Head of caudate nucleus (tissue), 42 donors: ENCODE results near the gene CR1L.
A peak's percentile ranks its signal among the peaks of the same experiment; 100 is the strongest.
"Not testable (repeated sequence)": the region's sequence is repeated elsewhere in the genome, so short reads cannot be mapped to it uniquely, and the experiment has no call there.

Experiments used
- DNase-seq, 42 donors: peaks; one replicate each; pipeline versions ENCODE4 v3.0.0 to v3.0.0-alpha.2; 2020 to 2021; ENCODE audit warnings: mixed read lengths in 7 of 42
- intact Hi-C: fragments of 100-400 bp; cut with DNase I; formaldehyde crosslinking; loops from one replicate; pipeline ENCODE4 v1.15.0; 2022

The CR1L gene

DNA sequence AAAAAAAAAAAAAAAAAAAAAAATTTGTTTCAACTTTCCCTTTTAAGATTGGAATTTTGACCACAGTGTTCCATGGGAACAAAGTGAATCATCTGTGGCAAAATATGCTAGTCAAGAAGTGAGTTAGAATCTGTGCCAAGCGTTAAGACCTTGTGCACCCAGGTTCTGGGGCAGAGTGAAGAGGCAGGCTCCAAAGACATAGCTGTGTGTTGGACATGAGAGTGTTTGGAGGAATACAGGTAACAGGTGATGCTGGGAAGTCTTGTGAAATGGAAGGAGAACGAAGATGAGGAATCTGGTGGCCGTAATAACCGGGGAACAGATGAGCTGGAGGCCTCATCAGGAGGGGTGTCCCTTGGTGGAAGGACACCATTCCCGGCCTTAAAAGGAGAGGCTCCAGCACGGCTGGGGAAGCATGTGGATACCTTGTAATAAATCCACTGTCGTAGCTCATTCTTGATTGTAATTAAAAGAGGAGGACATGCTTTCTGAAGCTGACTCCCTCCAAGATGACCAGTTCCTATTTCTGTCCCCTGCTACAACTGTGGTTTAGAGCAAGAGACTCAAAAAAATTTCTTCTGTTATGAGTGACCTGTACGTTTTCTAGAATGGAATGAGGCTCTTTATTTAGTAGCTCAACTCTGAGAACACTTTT is 92.7 kb downstream of the CR1L start:
- intact Hi-C loops, DNase-seq: not testable (repeated sequence)

DNA sequence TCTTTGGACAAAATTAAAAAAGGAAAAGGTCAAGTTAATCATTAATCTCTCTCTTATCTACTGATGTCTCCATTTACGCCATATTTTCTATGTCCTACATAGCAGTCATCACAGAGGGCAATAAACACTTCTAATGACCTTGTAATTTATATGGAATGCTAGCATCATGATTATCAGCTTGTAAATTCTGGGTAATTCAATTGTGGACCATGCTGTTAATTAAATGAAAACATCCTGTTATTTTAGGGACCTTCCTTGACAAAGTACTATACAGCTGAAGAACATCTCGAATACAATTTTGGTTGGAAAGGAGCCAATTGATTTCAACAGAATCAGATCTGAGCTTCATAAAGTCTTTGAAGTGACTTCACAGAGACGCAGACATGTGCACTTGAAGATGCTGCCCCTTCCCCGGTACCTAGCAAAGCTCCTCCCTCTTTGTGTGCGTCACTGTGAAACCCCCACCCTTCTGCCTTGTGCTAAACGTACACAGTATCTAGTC is 93.3 kb downstream of the CR1L start:
- intact Hi-C loops = not testable (repeated sequence)

DNA sequence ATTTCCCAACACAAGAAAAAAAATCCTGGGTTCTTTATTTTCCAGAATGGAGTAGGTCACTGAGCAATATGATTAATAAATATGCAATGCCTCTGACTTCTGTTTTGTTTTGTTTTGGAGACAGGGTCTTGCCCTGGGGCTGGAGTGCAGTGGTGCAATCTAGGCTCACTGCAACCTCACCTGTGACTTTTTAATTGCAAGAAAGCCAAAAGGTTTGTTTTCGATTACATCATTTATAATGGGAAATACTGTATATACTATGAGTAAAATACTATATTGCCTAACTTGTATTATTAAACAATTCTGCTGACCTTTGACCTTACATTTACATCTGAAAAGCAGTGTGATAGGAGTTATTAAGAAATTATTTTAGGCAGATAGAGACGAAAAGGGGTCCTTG is 95.3 kb downstream of the CR1L start:
- intact Hi-C loops = no loop called here
- no peak for DNase-seq

More for the DNA sequence above, 93.3 kb downstream of the CR1L start:
- not testable (repeated sequence) for DNase-seq

DNA sequence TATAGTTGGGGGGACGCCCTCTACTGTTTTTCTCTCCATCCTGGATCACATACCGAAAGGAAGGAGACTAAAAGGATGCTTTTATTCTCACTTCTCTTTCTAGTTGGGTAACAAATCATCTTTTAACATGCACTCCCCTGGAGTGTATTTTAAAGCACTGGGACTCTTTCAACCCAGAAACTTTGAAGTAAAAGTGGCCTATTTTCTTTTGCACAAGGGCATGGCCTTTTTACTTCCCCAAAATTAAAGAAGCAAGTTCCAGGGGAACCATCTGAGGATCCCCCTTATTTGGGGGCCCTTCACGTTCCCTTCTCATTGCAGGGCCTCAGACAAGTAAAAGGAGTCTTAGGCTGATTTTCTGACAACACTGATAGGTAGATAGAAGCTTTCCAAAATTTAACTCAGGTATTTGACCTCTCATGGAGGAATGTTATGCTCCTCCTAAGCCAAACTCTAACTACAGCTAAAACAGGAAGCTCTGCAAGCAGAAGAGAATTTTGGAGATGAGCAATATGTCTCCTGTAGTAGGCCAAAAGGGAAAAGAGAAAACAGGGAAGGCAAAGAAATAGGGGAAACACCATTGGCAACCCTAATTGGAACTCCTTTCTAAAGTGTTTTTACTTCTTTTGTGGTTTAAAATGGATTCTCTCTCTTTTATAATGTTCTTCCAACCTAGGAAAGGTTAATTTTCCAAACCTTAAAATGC is 98.1 kb downstream of the CR1L start:
- DNase-seq = no peak

DNA sequence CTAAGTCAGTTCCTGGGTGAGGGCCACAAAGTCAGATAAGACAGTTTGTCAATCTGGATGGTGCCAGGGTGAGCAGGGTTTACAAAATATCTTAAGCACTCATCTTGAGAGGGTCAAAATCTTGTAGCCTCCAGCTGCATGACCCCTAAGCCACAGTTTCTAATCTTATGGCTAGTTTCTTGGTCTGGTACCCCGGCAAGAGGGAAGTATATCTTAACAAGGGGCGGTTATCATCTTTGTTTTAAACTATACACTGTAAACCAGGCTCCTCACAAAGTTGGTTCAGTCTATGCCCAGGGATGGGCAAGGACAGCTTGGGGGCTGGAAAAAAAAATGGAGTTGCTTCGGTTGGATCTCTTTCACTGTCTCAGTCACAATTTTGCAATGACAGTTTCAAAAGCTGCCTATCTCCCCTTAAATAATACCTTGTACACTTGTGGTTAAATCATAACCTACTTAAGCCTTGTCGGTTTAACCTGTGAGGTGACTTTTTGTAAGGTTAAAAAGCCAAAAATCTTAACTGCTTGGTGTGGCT is 99.1 kb downstream of the CR1L start:
- DNase-seq = no peak
- intact Hi-C loops = no loop called here

More for the DNA sequence above, 98.1 kb downstream of the CR1L start:
- intact Hi-C loops = no loop called here

DNA sequence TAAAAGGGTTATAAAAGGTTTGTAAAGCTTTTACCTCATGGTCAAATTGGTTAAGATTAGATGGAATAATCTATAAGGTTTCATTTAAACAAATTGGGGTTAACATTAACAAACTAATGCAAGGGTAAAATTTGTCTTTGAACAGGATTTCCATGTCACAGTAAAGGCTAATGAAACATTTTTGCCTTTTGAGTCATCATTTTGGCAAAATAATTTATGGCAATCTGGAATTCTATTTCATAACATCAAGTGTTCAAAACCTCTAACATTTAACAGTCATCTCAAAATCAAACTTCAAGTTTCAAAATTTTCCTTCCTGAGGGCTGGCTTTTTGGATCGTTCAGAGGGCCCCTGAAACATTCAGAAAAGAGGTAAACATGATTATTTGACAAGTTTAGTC is 100.4 kb downstream of the CR1L start:
- intact Hi-C loops = no loop called here
- DNase-seq = no peak

DNA sequence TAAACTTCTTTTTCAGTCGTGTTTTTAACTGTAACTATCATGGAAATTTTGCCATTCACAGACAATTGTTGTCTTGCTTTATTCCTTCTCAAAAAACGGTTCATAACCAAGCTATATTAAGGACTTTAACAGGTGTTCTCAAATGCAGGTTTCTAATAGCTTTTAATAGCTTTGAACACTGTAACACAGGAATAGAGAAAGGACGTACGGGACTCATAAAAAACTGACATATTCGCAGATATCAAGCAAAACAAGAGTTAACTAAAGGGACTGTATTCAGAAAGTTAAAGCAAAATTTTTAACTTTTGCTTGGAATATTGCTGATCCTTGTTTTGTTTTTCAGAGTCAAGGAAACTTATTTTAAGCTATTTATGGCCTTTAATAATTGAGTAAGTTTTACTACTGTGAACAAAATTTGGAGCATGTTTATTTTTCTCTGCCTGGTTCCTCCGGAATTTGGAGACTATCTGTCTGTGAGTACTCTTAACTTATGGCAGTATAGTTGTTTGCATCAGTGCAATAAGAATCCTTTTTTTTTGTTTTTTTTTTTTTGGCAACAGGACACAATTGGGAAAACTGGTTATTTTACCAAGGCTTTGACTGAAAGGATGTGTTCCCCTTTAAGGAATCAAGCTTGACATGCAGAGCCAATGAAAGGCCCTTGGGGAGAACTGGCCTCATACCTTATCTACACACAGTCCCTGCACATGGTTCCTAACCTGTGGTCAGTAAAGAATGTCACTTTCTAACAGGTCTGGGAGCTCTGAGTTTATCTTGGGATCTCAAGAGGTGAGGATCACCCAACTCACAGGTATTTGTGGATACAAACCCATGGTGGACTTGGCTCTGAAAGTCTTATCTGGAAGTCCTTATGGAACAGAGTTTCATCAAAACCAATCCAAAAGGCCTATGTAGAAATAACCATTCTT is 101.2 kb downstream of the CR1L start:
- intact Hi-C loops = no loop called here

DNA sequence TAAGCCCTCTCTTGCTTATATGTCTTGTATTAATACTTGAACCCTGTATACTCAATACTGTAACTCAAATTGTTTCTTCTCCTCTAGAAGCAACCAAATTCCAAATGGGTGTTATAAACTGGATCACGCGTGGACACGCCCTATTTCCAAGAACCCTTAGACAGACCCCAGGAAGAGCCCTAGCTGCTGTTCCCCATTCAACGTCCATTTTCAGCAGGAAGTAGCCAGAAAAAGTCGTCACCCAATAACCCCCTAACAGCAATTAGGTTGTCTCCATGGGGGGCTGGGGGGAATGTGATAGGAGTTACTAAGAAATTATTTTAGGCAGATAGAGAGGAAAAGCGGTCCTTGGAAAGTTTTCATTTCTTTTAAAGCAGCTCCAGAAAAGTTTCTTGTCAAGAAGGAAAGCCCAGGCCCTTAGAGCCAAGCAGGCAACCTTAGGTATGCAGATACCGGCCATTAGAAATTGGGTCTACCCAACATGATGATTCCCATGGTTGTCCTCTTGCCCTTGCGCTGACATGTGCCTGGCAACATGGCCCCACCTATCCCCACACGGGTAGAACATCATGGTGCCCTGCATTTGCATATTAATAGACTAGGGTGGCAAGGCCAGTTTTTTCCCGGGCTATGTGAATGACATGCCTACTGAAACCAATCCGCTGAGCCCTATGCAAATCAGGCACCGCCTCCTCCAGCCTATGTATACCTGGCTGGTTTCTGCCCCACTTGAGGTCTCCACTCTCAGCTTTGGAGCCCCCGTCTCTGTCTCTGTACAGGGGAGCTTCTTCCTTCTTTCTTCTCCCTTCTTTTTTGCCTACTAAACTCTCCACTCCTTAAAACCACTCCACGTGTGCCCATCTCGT is 102.9 kb downstream of the CR1L start:
- intact Hi-C loops = no loop called here

More for the DNA sequence above, 101.2 kb downstream of the CR1L start:
- no peak for DNase-seq

DNA sequence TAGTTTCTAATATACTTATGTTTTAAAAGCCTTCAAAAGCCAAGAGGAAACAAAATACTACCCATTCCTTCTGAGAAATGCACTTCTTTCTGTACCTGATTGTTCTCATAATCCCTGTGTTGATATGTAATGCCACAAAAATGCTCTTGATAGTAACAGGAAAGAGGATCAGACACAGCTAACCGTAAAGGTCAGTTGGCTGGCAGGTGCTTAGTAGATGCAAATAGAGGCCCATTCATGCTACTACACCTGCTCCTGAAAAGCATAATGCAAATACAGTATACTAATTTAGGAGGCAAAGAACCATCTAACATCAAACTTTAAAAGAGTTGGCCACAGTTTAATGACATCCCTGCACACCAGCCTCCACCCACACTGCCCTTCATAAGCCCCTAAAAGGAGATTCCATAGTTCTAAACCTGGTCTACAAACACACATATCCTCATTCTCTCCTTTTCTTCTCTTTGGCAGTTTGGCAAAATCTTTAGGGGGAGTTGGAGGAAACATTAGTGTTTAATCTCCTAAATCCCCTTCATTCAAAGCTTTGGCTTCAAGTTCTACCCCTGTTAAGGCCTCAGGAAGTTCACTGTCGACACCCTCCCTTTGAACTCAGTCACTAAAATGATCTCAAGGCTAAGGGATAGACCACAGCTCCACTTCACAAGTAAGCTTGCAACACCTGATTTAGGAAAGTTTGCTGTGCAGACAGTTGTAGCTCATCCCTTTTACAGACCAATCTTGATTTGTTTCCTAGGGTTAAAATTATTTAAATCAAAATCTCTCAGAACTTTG is 104.0 kb downstream of the CR1L start:
- intact Hi-C loops = no loop called here
- no peak for DNase-seq

More for the DNA sequence above, 102.9 kb downstream of the CR1L start:
- no peak for DNase-seq

DNA sequence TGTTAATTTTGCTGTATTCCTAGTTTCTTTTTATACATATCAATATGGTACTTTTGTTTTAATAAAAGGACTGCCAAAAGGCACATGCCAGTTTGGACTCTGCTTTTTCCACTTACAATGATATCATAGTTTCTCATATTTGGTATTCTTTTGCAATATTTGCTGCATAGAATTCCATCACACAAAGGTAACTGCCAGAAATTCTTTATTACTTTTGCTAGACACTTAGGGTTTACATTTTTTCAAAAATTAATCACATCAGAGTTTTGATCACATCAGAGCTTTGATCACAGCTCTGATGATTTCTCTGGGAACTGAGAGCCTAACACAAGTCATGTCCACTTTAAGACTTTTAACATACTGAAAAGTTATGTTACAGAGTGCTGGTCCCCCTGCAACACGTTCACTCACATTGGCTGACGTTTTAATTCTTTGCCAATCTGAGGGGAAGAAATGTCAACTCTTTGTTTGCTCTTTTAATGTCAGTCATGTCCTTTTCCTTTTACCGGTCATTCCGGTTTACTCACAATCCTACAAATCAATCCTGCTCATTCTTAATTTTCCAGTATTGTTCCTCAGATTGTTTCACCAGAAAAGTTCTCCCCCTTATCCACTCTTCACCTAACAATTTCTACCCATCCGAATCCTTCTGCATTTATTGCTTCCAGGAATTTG is 105.8 kb downstream of the CR1L start:
- intact Hi-C loops = no loop called here
- no peak for DNase-seq

DNA sequence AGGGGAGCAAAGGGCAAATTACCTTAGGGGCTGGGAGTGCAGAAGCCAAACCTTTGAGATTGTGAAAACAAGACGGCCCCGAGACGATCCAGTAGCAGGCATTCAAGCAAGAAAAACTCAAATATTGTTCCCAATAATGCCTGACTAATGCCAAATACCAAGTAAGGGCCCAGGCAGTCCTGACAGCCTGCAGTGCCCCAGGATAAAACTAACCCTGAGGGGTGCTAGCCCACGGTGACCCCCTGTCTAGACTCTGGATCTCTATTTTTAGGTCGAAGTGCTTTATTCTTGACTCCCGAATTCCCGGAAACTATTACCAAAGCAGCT is 106.5 kb downstream of the CR1L start:
- intact Hi-C loops = not testable (repeated sequence)
- peak in 1 of 42 donors; percentile 6 for DNase-seq

DNA sequence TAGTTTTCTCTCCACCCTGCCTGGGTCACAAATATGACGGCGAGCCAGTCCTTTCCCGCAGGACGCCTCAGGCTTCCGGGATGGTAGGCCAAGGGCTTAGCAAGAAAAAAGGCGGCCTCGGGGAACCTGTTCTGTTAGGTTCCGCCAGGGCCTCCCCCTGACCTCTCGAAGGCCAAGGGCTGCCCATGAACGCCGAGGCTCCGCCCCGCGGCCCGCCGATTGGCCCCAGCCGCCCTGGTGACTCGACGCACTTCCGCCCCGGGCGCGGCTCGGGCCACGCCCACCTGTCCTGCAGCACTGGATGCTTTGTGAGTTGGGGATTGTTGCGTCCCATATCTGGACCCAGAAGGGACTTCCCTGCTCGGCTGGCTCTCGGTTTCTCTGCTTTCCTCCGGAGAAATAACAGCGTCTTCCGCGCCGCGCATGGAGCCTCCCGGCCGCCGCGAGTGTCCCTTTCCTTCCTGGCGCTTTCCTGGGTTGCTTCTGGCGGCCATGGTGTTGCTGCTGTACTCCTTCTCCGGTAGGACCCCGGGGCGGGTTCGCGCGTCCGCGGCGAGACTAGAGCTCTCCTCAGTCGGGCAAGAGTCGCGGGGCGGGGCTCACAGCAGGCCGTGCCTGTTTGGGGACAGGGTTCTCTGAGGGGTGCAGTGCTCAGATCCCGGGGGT is 107.0 kb downstream of the CR1L start, which contains the start of gene CD46:
CD46 (plus strand) TSS at position 265 of the 666 bp plus-strand sequence; CDS start at position 424, 159 bp downstream.
- peak; percentile 91 to 98 (median 95) for DNase-seq
- intact Hi-C loops = no loop called here

DNA sequence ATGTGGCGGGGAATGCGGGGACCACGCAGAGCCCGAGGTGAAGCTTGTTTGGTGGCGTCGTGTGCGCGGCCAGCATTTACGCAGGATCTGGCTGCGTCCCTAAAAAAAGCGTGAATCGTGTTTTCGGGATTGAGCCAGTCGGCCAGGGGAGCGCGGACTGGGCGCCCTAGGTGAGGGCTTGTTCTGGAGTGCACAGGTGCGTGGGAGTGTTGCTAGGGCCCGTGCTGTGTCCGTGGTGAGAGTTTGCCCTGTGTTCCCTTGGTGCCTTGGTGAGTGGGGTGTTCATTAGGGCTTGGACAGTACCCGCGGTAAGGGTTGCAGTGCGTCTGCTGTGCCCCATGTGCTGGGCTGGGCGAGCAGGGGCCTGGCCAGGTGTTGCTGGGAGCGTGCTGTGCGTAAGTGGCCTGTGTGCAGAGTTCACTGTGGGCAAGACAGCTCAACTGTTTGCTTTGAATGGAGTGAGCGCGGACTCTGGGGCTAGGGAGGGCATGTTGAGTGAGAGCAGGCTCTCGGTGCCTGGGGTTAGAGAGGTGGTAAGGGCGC is 107.6 kb downstream of the CR1L start:
- intact Hi-C loops = no loop called here
- DNase-seq = peak in 19 of 42 donors; percentile 1 to 48 (median 15)

DNA sequence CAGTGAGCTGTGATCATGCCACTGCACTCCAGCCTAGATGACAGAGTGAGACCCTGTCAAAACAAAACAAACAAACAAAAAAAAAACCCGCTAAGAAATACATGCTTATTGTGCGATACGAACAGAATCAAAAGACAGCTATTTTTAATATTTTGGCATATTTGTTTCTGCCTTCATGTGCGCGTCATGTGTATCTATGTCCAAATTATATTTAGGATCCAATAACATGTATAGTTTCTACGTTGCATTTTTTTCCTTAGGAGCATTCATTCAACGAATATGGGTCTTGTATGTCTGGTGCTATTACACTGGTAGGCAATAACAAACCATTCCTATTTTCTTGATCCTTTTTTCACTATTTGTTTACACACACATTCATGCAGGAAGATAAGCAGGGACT is 108.7 kb downstream of the CR1L start:
- no peak for DNase-seq
- intact Hi-C loops = no loop called here

DNA sequence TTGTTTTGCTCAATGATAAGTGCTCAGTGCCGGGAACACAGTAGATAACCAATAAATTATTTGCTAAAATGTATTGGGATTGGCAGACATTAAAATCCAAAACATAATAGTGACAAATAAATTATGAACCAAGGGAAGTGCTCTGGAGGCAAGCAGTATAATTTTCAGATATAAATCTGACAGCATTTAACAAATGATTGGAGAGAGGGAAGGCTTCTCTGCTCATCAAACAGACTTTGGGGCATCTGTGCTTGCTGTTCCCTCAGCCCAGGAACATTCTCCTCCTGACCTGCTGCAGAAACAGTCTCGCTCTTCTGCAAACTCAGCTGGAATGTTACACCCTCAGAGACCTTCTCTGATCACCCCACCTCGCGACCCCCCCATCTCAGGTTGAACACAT is 109.1 kb downstream of the CR1L start:
- no peak for DNase-seq
- intact Hi-C loops = no loop called here
